Thyroid gland (tissue), 4 donors: Measurements from ENCODE around the gene PIH1D1. TPM values are rescaled to one million over a fixed set of nuclear protein-coding genes. Genes with fewer than 3 reads are reported as not detected.
"Not testable (repeated sequence)": the region's sequence is repeated elsewhere in the genome, so short reads cannot be mapped to it uniquely, and the experiment has no call there.

Experiments used
- DNase-seq, 2 donors: peaks; one replicate each; pipeline ENCODE4 v3.0.0-alpha.2; 2019
- H3K27ac ChIP-seq, 3 donors: fragments of 200-600 bp; sonication (generic); 1 replicate in 2 of 3; 2 replicates in 1 of 3; pipeline ENCODE4 v1.5.1; 2016 to 2019; ENCODE audit warnings: mild to moderate bottlenecking in 1 of 3, moderate library complexity in 1 of 3
- H3K27me3 ChIP-seq: fragments of 200-600 bp; sonication (generic); one replicate; pipeline ENCODE4 v1.5.1; 2019
- H3K36me3 ChIP-seq, 2 donors: fragments of 200-600 bp; sonication (generic); one replicate each; pipeline ENCODE4 v1.5.1; 2016 to 2019
- H3K4me1 ChIP-seq, 2 donors: fragments of 200-600 bp; sonication (generic); one replicate each; pipeline ENCODE4 v1.5.1; 2017 to 2019
- H3K4me3 ChIP-seq, 3 donors: fragments of 200-600 bp; sonication (generic); replicated peaks in 1 of 3; 1 replicate in 2 of 3; 2 replicates in 1 of 3; pipeline ENCODE4 v1.5.1; 2016; ENCODE audit warnings: mild to moderate bottlenecking in 1 of 3
- H3K9me3 ChIP-seq: fragments of 200-600 bp; sonication (generic); one replicate; pipeline ENCODE4 v1.5.1; 2017
- POLR2A ChIP-seq, 2 donors: fragments of 450-650 bp; IDR thresholded peaks; one replicate each; pipeline ENCODE4 v1.6.1; 2017; ENCODE audit warnings: antibody characterized with exemption in 2 of 2, mild to moderate bottlenecking in 2 of 2, moderate library complexity in 1 of 2
- WGBS, 2 donors: methylation state at CpG; one replicate each; pipeline ENCODE4 v1.1.5; 2017; 5-methylcytosine and 5-hydroxymethylcytosine counted together
- intact Hi-C: fragments of 100-400 bp; cut with DNase I; formaldehyde crosslinking; loops from one replicate; pipeline ENCODE4 v1.15.1; 2023
- total RNA-seq, 4 donors: library from RNA; depleted of rRNA; stranded (reverse); fragments of >200 nt; gene quantifications; one replicate each; pipeline ENCODE4 v1.2.3, GENCODE V29; 2016
- TF ChIP-seq, protein P1 (sequence below), 6 experiments: fragments of 200-600 bp in 3 of 6; fragments of 450-650 bp in 3 of 6; sonication (generic) in 3 of 6; IDR thresholded peaks; one replicate each; pipeline ENCODE4 v1.5.1; 2016 to 2019; ENCODE audit warnings: antibody characterized with exemption in 6 of 6, mild to moderate bottlenecking in 2 of 6, inconsistent platforms in 1 of 6, moderate library complexity in 1 of 6

PIH1D1 gene
- total RNA-seq, 4 donors from 2014 or later = 69.7 to 125 (median 99.8) TPM

DNA sequence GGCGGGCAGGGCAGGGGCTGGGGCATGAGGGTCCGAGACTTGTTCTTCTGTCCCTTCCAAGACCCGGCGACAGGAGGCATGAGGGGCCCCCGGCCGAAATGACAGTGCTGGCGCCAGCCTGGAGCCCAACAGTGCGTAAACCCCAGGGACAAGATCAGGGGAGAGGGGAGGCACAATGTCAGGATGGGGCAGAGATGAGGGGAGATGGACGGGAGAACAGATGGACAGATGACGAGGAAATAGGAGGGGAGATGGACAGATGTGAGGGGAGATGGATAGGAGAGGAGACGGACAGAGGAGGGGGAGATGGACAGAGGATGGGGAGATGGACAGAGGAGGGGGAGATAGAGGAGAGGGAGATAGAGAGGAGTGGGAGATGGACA is 22.9 kb upstream of the PIH1D1 start:
- H3K9me3 ChIP-seq = no peaks in the 10 kb centered on the region
- peaks cover 4 to 5% of the 10 kb centered on the region in 2 donors for H3K4me1 ChIP-seq
- DNase-seq = no peak
- TF ChIP-seq POLR2A (IDR thresholded peaks at IDR 0.05) = no peak
- TF ChIP-seq, protein P1, sequence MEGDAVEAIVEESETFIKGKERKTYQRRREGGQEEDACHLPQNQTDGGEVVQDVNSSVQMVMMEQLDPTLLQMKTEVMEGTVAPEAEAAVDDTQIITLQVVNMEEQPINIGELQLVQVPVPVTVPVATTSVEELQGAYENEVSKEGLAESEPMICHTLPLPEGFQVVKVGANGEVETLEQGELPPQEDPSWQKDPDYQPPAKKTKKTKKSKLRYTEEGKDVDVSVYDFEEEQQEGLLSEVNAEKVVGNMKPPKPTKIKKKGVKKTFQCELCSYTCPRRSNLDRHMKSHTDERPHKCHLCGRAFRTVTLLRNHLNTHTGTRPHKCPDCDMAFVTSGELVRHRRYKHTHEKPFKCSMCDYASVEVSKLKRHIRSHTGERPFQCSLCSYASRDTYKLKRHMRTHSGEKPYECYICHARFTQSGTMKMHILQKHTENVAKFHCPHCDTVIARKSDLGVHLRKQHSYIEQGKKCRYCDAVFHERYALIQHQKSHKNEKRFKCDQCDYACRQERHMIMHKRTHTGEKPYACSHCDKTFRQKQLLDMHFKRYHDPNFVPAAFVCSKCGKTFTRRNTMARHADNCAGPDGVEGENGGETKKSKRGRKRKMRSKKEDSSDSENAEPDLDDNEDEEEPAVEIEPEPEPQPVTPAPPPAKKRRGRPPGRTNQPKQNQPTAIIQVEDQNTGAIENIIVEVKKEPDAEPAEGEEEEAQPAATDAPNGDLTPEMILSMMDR (IDR thresholded peaks at IDR 0.05) = no peak
- peak overlapping the region in 2 of 3 donors; percentile 62 to 86 for H3K4me3 ChIP-seq
- 4 to 15% methylated on average over 11 of the region's 11 CpGs for WGBS, 2 donors
- peak overlapping the region; percentile 69 to 90 (median 73) for H3K27ac ChIP-seq
- intact Hi-C loops = no loop called here
- no peaks in the 10 kb centered on the region for H3K27me3 ChIP-seq
- H3K36me3 ChIP-seq = no peaks in the 10 kb centered on the region

DNA sequence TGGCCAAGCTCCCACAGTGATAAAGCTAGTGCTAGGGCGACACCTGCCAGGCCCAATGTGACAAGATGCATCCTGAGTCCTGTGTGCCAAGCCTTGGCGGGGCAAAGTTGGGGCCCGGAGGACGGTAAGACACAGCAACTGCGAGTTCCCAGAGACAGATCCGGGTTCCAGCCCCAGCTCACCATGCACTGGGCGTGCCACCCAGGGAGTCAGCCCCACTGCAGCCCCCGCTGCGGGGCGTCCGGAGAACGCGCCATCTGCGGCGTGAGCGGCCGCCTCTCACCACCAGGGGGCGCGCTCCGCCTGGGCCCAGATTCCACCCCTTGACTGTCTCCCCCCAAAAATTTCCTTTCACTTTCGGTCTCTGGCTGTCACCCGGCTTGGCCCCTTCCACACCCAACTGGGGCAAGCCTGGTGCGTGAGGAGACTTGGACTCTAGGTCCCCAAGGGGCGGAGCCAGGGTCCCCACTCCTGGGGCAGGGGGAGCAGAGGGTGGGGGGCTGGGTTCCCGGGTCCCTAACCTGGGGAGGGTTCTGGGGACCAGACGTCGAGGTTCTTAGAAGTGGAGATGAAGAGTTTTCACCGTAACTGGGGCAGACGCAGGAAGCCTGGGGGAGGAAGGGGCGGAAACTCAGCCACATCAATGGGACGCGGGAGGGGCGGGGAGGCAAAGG is 22.4 kb upstream of the PIH1D1 start, which contains the start of gene FLT3LG:
Gene FLT3LG, plus strand, starts transcription at position 348 of the 674 bp plus-strand sequence. CDS start 425 bp downstream, outside the sequence.
- H3K27ac ChIP-seq = peak within 1 kb of the TSS; percentile 69 to 90 (median 73)
- H3K4me3 ChIP-seq = peak within 1 kb of the TSS in 2 of 3 donors; percentile 62 to 86
- peak in 1 of 2 donors; percentile 25 for TF ChIP-seq POLR2A (IDR thresholded peaks at IDR 0.05)
- TF ChIP-seq, protein P1 (IDR thresholded peaks at IDR 0.05) = peak; percentile 74 to 99 (median 96)
- 2 to 3% methylated on average over 11 to 20 of the region's 33 CpGs for WGBS, 2 donors
- no peaks in the 10 kb centered on the region for H3K27me3 ChIP-seq
- no peaks in the 10 kb centered on the region for H3K9me3 ChIP-seq
- DNase-seq = peak; percentile 68 to 71
- no peaks in the 10 kb centered on the region for H3K36me3 ChIP-seq
- H3K4me1 ChIP-seq = peaks cover 4 to 5% of the 10 kb centered on the region in 2 donors
- intact Hi-C loops = no loop called here

DNA sequence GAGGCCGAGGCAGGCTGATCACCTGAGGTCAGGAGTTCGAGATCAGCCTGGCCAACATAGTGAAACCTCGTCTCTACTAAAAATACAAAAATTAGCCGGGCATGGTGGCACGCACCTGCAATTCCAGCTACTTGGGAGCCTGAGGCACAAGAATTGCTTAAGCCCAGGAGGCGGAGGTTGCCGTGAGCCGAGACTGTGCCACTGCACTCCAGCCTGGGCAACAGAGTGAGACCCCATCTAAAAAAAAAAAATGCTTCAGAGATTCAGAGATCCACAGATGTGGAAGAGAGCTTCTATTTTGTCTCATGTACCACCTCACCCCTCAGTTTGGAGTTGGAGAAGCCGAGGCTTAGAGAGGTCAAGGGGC is 21.9 kb upstream of the PIH1D1 start:
- H3K27me3 ChIP-seq, intact Hi-C loops, H3K9me3 ChIP-seq, H3K4me1 ChIP-seq, H3K36me3 ChIP-seq, DNase-seq: not testable (repeated sequence)
- 69 to 77% methylated on average over 6 to 9 of the region's 9 CpGs for WGBS, 2 donors
- Histone ChIP-seq H3K27ac (peak overlapping the region in 2 of 3 donors; percentile 69 to 90), H3K4me3 (peak overlapping the region in 1 of 3 donors; percentile 62)

DNA sequence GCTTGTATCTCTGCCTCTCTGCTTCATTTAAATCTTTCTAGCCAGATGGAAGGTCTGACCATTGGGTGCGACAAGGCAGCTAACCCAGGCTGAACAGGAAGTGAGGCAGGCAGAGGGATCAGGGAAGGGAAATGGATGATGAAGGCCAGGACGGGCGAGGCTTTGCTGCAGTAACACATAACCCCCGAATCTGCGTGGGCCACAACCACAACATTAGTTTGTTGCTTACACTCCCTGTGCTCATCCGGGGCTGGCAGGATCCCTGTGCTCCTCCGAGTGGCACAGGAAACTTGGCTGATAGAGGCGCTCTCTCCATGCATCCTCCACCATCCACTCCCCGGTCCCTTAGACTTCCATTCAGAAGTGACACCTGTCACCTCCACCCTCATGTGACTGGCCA is 21.3 kb upstream of the PIH1D1 start:
- DNase-seq = no peak
- Histone ChIP-seq H3K36me3 (no peaks in the 10 kb centered on the region), H3K27ac (no peak overlapping the region), H3K9me3 (no peaks in the 10 kb centered on the region), H3K27me3 (no peaks in the 10 kb centered on the region), H3K4me3 (no peak overlapping the region), H3K4me1 (peaks cover 4 to 8% of the 10 kb centered on the region in 2 donors)
- intact Hi-C loops = no loop called here
- WGBS, 2 donors = 85 to 87% methylated on average over 9 of the region's 9 CpGs
- TF ChIP-seq, protein P1 (IDR thresholded peaks at IDR 0.05) = no peak
- no peak for TF ChIP-seq POLR2A (IDR thresholded peaks at IDR 0.05)

DNA sequence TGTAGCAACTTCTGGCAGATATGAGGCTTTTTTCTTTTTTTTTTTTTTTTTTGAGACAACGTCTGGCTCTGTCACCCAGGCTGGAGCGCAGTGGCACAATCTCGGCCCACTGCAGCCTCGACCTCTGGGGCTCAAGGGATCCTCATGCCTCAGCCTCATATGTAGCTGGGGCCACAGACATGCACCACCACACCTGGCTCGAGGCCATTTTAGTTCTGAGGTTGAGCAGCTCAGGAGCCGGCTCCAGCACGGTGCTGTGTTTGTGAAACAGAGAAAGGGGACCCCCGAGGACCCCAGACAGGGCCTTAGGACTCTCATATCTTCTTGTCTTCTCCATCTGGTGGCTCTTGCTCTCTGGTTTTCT is 19.0 kb upstream of the PIH1D1 start:
- no peaks in the 10 kb centered on the region for H3K9me3 ChIP-seq
- DNase-seq = no peak
- WGBS, 2 donors = 70 to 77% methylated on average over 8 of the region's 8 CpGs
- no peak overlapping the region for H3K27ac ChIP-seq
- H3K36me3 ChIP-seq = peaks cover 0 to 3% of the 10 kb centered on the region in 2 donors
- peaks cover 4 to 8% of the 10 kb centered on the region in 2 donors for H3K4me1 ChIP-seq
- TF ChIP-seq POLR2A (IDR thresholded peaks at IDR 0.05) = no peak
- TF ChIP-seq, protein P1 (IDR thresholded peaks at IDR 0.05) = no peak
- H3K27me3 ChIP-seq = no peaks in the 10 kb centered on the region
- H3K4me3 ChIP-seq = no peak overlapping the region
- intact Hi-C loops = no loop called here
